ENCODE measurements around the gene POU4F1. TPM values are rescaled to one million over a fixed set of nuclear protein-coding genes. Genes with fewer than 3 reads are reported as not detected.
A peak's percentile ranks its signal among the peaks of the same experiment; 100 is the strongest.

Gene POU4F1
- total and polyA plus RNA-seq, 2 experiments from 2014 or later, result 0.03 to 0.05 TPM

GRCh38 chr13:78608688-78609463 lies 5.5 kb upstream of the POU4F1 start:
- Mint-ChIP-seq H3K4me3 (peak overlapping the region; percentile 76), H3K4me1 (peaks cover 47% of the 10 kb centered on the region), H3K9me3 (no peaks in the 10 kb centered on the region; the same call in 2 of the 3 replicates), H3K27ac (no peak overlapping the region), H3K27me3 (ENCODE audit: insufficient read depth, low read depth, poor library complexity) (peaks cover 89% of the 10 kb centered on the region), H3K36me3 (ENCODE audit: low read depth) (no peaks in the 10 kb centered on the region; the same call in 2 of the 3 replicates)
- TF ChIP-seq ETS1 (IDR thresholded peaks at IDR 0.05) (no peak), POLR2AphosphoS5 (IDR thresholded peaks at IDR 0.05; ENCODE audit: low read depth) (no peak), ZNF331 (CRISPR knock-in tag; IDR thresholded peaks at IDR 0.05; ENCODE audit: low read depth) (no peak), JUNB (IDR thresholded peaks at IDR 0.05; ENCODE audit: unreplicated experiment) (no peak), REST (IDR thresholded peaks at IDR 0.05; ENCODE audit: unreplicated experiment) (no peak), EZH2 (IDR thresholded peaks at IDR 0.05; ENCODE audit: low read depth, unreplicated experiment) (peak; percentile 100)
- Histone ChIP-seq H3K4me3 (peak overlapping the region; percentile 55), H3F3A (replicated peaks; ENCODE audit: low read depth) (peaks cover 37% of the 10 kb centered on the region), H3K36me3 (ENCODE audit: insufficient read depth) (no peaks in the 10 kb centered on the region), H3K79me2 (replicated peaks; ENCODE audit: insufficient read depth) (no peaks in the 10 kb centered on the region), H3K27me3 (ENCODE audit: insufficient read depth) (peaks cover 95% of the 10 kb centered on the region), H3K9me2 (ENCODE audit: insufficient read depth) (no peaks in the 10 kb centered on the region), H4K20me1 (replicated peaks; ENCODE audit: insufficient read depth) (peaks cover 32% of the 10 kb centered on the region), H3K4me2 (peak overlapping the region; percentile 97), H3K27ac (ENCODE audit: low read depth) (no peak overlapping the region), H2AFZ (peak overlapping the region; percentile 56; the same call in 1 of the 2 replicates), H3K4me1 (ENCODE audit: insufficient read depth) (peaks cover 55% of the 10 kb centered on the region)
- DNase-seq (ENCODE audit: low spot score), result peak; percentile 54
- ATAC-seq, result peak; percentile 8

- H3K27me3 ChIP-seq (ENCODE audit: insufficient read depth), result peaks cover 100% of the 10 kb centered on the region
- H3F3A ChIP-seq (replicated peaks; ENCODE audit: low read depth), result peaks cover 38% of the 10 kb centered on the region
- no peaks in the 10 kb centered on the region for H3K9me2 ChIP-seq (ENCODE audit: insufficient read depth)
- H3K27ac ChIP-seq (ENCODE audit: low read depth), result no peak overlapping the region
- H3K4me1 Mint-ChIP-seq, result peaks cover 49% of the 10 kb centered on the region
- no peak for DNase-seq (ENCODE audit: low spot score)
- peaks cover 95% of the 10 kb centered on the region for H3K27me3 Mint-ChIP-seq (ENCODE audit: insufficient read depth, low read depth, poor library complexity)
- H3K4me3 Mint-ChIP-seq, result peak overlapping the region; percentile 76
- no peaks in the 10 kb centered on the region for H3K79me2 ChIP-seq (replicated peaks; ENCODE audit: insufficient read depth)
- H3K4me1 ChIP-seq (ENCODE audit: insufficient read depth), result peaks cover 57% of the 10 kb centered on the region
- H4K20me1 ChIP-seq (replicated peaks; ENCODE audit: insufficient read depth), result peaks cover 33% of the 10 kb centered on the region
- no peaks in the 10 kb centered on the region for H3K36me3 ChIP-seq (ENCODE audit: insufficient read depth)
- no peak overlapping the region for H2AFZ ChIP-seq
- H3K36me3 Mint-ChIP-seq (ENCODE audit: low read depth), result no peaks in the 10 kb centered on the region
- H3K9me3 Mint-ChIP-seq, result no peaks in the 10 kb centered on the region; the same call in 2 of the 3 replicates
- peak overlapping the region; percentile 55 for H3K4me3 ChIP-seq
- peak overlapping the region; percentile 97 for H3K4me2 ChIP-seq
- no peak overlapping the region for H3K27ac Mint-ChIP-seq
- no peak for ATAC-seq
- TF ChIP-seq EZH2phosphoT487 (IDR thresholded peaks at IDR 0.05; ENCODE audit: unreplicated experiment) (peak; percentile 73), STAT1 (IDR thresholded peaks at IDR 0.05; ENCODE audit: unreplicated experiment) (no peak), CTCF (conservative IDR thresholded peaks at IDR 0.05; ENCODE audit: low read depth in 2 of 2) (no peak), EZH2 (IDR thresholded peaks at IDR 0.05; ENCODE audit: low read depth, unreplicated experiment) (peak; percentile 72), JUNB (IDR thresholded peaks at IDR 0.05; ENCODE audit: unreplicated experiment) (no peak), ETS1 (IDR thresholded peaks at IDR 0.05) (no peak), REST (IDR thresholded peaks at IDR 0.05; ENCODE audit: unreplicated experiment) (no peak)
These were observed 4.9 kb upstream of the POU4F1 start for GRCh38 chr13:78608252-78608687.
